SK-N-SH treated with all-trans-retinoic acid at 6 μM for 48 hours (cell line): ENCODE data around the gene RADIL.

Experiments used
- ATAC-seq: fragments of 200-7000 bp; cut with Tn5 transposase; 3 replicates; pipeline ENCODE4 v1.9.1; 2020; ENCODE audit warnings: mild to moderate bottlenecking, moderate library complexity
- ARNTL ChIP-seq: fragments of 450-650 bp; formaldehyde crosslinking; IDR thresholded peaks from 2 replicates; pipeline ENCODE4 v1.5.0; 2020; ENCODE audit warnings: low read depth, mild to moderate bottlenecking, moderate library complexity, borderline replicate concordance
- BACH2 ChIP-seq: fragments of 250-450 bp; sonication (Bioruptor Pico); IDR thresholded peaks from 2 replicates; pipeline ENCODE4 v1.9.0; 2021; ENCODE audit warnings: mild to moderate bottlenecking, borderline replicate concordance
- CREB5 ChIP-seq: fragments of 250-450 bp; sonication (Bioruptor Pico); IDR thresholded peaks from 2 replicates; pipeline ENCODE4 v1.5.1; 2020; ENCODE audit warnings: low read depth, mild to moderate bottlenecking, moderate library complexity
- CSDC2 ChIP-seq: fragments of 250-450 bp; sonication (Bioruptor Pico); IDR thresholded peaks from 2 replicates; pipeline ENCODE4 v1.5.0; 2020; ENCODE audit warnings: mild to moderate bottlenecking, moderate library complexity
- CSRNP3 ChIP-seq: fragments of 250-450 bp; sonication (Bioruptor Pico); IDR thresholded peaks from 2 replicates; pipeline ENCODE4 v1.5.1; 2021; ENCODE audit warnings: mild to moderate bottlenecking, moderate library complexity
- ESRRG ChIP-seq: fragments of 250-450 bp; sonication (Bioruptor Pico); IDR thresholded peaks from 2 replicates; pipeline ENCODE4 v1.6.1; 2021; ENCODE audit warnings: mild to moderate bottlenecking
- GLIS3 ChIP-seq: fragments of 250-450 bp; sonication (Bioruptor Pico); IDR thresholded peaks from 2 replicates; pipeline ENCODE4 v1.5.0; 2020; ENCODE audit warnings: mild to moderate bottlenecking, moderate library complexity
- ISL1 ChIP-seq: fragments of 250-450 bp; sonication (Bioruptor Pico); IDR thresholded peaks from 2 replicates; pipeline ENCODE4 v2.1.2; 2022; ENCODE audit warnings: mild to moderate bottlenecking, moderate library complexity
- OSR1 ChIP-seq: fragments of 250-450 bp; sonication (Bioruptor Pico); IDR thresholded peaks from 2 replicates; pipeline ENCODE4 v1.8.0; 2022; ENCODE audit warnings: moderate library complexity, mild to moderate bottlenecking, inconsistent platforms
- PATZ1 ChIP-seq: fragments of 250-450 bp; sonication (Bioruptor Pico); IDR thresholded peaks from 2 replicates; pipeline ENCODE4 v1.8.0; 2020; ENCODE audit warnings: mild to moderate bottlenecking, moderate library complexity, borderline replicate concordance
- POU6F1 ChIP-seq: fragments of 250-450 bp; sonication (Bioruptor Pico); IDR thresholded peaks from 2 replicates; pipeline ENCODE4 v1.8.0; 2021; ENCODE audit warnings: low read depth, mild to moderate bottlenecking, moderate library complexity, borderline replicate concordance
- PPARA ChIP-seq: fragments of 250-450 bp; sonication (Bioruptor Pico); IDR thresholded peaks from 2 replicates; pipeline ENCODE4 v1.5.0; 2020; ENCODE audit warnings: mild to moderate bottlenecking, borderline replicate concordance
- RARB ChIP-seq: fragments of 250-450 bp; sonication (Bioruptor Pico); IDR thresholded peaks from 2 replicates; pipeline ENCODE4 v1.8.0; 2021; ENCODE audit warnings: mild to moderate bottlenecking, moderate library complexity
- SNAI2 ChIP-seq: fragments of 250-450 bp; sonication (Bioruptor Pico); IDR thresholded peaks from 2 replicates; pipeline ENCODE4 v1.5.0; 2020; ENCODE audit warnings: mild to moderate bottlenecking, moderate library complexity
- TCF4 ChIP-seq: fragments of 250-450 bp; sonication (Bioruptor Pico); IDR thresholded peaks from 2 replicates; pipeline ENCODE4 v1.8.0; 2021; ENCODE audit warnings: mild to moderate bottlenecking, moderate library complexity, borderline replicate concordance
- TOX ChIP-seq: fragments of 250-450 bp; sonication (Bioruptor Pico); IDR thresholded peaks from 2 replicates; pipeline ENCODE4 v1.8.0; 2021; ENCODE audit warnings: mild to moderate bottlenecking, moderate library complexity, borderline replicate concordance
- TSHZ2 ChIP-seq: fragments of 250-450 bp; sonication (Bioruptor Pico); IDR thresholded peaks from 2 replicates; pipeline ENCODE4 v1.5.0; 2020; ENCODE audit warnings: mild to moderate bottlenecking, moderate library complexity
- ZC3H10 ChIP-seq: fragments of 250-450 bp; sonication (Bioruptor Pico); IDR thresholded peaks from 2 replicates; pipeline ENCODE4 v1.5.1; 2021; ENCODE audit warnings: mild to moderate bottlenecking, moderate library complexity
- ZFP30 ChIP-seq: fragments of 450-650 bp; formaldehyde crosslinking; IDR thresholded peaks from 2 replicates; pipeline ENCODE4 v1.5.0; 2022; ENCODE audit warnings: mild to moderate bottlenecking, moderate library complexity
- ZNF565 ChIP-seq: fragments of 450-650 bp; formaldehyde crosslinking; conservative IDR thresholded peaks from 2 replicates; pipeline ENCODE4 v1.5.0; 2020; ENCODE audit warnings: low read depth, mild to moderate bottlenecking, moderate library complexity
- ZNF70 ChIP-seq: fragments of 450-650 bp; formaldehyde crosslinking; IDR thresholded peaks from 2 replicates; pipeline ENCODE4 v1.5.0; 2020; ENCODE audit warnings: mild to moderate bottlenecking, moderate library complexity
- ZNF8 ChIP-seq: fragments of 450-650 bp; formaldehyde crosslinking; IDR thresholded peaks from 2 replicates; pipeline ENCODE4 v1.5.0; 2020; ENCODE audit warnings: mild to moderate bottlenecking, moderate library complexity

RADIL gene

GRCh38 chr7:4815609-4816418, 67.7 kb downstream of the RADIL start:
- ATAC-seq: no peak
- TF ChIP-seq CSRNP3 (CRISPR knock-in tag) (no peak), OSR1 (CRISPR knock-in tag) (no peak), CSDC2 (CRISPR knock-in tag) (no peak), ZNF565 (no peak), PATZ1 (CRISPR knock-in tag) (no peak), GLIS3 (no peak), ESRRG (CRISPR knock-in tag) (no peak), POU6F1 (CRISPR knock-in tag) (no peak)

GRCh38 chr7:4815121-4815520, 68.4 kb downstream of the RADIL start:
- TF ChIP-seq TSHZ2: no peak
- TF ChIP-seq POU6F1 (CRISPR knock-in tag): no peak
- TF ChIP-seq ZC3H10 (CRISPR knock-in tag): no peak
- TF ChIP-seq SNAI2 (CRISPR knock-in tag): no peak
- no peak for TF ChIP-seq BACH2 (CRISPR knock-in tag)
- no peak for TF ChIP-seq CSDC2 (CRISPR knock-in tag)
- TF ChIP-seq ZNF70 (CRISPR knock-in tag): no peak
- no peak for TF ChIP-seq ISL1 (CRISPR knock-in tag)
- TF ChIP-seq PPARA (CRISPR knock-in tag): no peak
- TF ChIP-seq ZFP30 (CRISPR knock-in tag): no peak
- TF ChIP-seq PATZ1 (CRISPR knock-in tag): no peak
- TF ChIP-seq TCF4 (CRISPR knock-in tag): no peak
- TF ChIP-seq CREB5: no peak
- no peak for TF ChIP-seq ZNF8
- TF ChIP-seq CSRNP3 (CRISPR knock-in tag): no peak
- TF ChIP-seq TOX (CRISPR knock-in tag): no peak
- TF ChIP-seq ZNF565: no peak
- TF ChIP-seq ARNTL (CRISPR knock-in tag): no peak
- no peak for TF ChIP-seq ESRRG (CRISPR knock-in tag)
- no peak for TF ChIP-seq RARB
- no peak for ATAC-seq
